NCI-H526 treated with DMSO at 0.1 percent for 48 hours (cell line): ENCODE data around the gene KCNG2.
"Not testable (repeated sequence)": the region's sequence is repeated elsewhere in the genome, so short reads cannot be mapped to it uniquely, and the experiment has no call there.

Experiments used
- DNase-seq: peaks from one replicate; lab custom pipeline; 2025; lab: John Stamatoyannopoulos, UW

The KCNG2 gene

DNA sequence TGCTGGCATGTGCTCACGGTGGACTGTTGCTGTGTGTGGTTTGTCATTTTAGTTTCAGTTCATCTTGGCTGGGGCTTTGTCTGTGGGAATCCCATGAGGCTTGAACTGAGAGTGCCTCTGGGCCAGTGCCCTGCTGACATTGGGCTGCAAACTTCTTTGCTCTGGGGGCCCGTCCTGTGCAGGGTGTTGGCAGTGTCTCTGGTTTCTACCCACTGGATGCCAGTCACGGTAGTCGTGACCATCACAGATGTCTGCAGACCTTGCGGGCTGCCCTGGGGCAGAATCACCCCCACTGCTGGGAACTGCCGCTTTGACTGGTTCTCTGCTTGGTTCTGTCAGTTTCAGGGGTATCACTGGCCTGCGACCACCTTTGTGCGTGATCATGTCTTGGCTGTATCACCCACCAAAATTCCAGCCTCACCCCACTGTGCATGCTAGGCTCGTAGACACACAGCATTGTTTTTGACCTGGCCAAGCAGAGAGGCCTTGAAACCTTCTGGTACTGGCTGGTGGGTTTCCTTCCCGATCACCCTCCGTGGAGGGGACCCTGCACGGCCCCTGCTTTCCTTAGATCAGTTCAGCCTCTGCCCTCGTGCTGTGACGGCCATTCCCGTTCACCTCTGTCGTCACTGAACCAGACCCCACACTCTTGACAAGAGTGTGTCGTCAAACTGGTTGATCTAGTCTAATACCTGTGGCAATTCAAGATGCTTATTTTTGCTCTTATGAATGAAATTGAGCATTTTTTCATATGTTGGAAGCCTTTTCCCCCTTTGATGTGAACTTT lies 57.6 kb downstream of the KCNG2 start:
- DNase-seq, result no peak

GRCh38 chr18:79856119-79857007 lies 58.6 kb downstream of the KCNG2 start:
- no peak for DNase-seq

GRCh38 chr18:79857082-79857671 lies 59.4 kb downstream of the KCNG2 start:
- DNase-seq, result no peak

DNA sequence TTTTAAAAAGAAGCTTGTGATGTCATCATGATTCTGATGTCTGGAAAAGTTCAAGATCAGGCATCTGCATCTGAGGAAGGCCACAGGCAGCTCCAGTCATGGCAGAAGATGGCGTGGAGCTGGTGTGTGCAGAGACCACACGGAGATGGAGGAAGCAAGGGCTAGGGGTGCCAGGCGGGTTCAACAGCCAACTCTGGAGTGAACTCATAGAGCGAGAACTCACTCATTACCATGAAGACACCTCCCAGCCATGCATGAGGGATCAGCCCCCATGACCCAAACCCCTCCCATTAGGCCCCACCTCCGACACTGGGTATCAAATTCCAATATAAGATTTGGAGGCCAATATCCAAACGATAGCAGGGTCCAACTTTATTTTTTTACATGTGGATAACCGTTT lies 61.6 kb downstream of the KCNG2 start:
- no peak for DNase-seq

DNA sequence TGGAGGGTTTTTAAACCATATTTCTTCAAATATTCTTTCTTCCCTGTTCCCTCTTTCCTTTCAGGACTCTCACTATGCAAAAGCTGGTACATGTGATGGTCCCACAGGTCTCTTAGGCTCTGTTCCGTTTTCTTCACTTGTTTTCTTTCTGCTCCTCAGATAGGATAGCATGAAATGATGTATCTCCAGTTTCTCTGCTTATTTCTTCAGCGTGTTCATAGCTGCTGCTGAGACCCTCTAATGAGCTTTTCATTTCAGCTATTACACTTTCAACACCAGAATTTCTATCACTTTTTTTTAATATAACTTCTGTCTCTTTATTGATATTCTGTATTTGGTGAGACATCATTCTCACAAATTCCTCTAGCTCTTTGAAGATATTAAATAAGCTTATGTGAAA lies 63.9 kb downstream of the KCNG2 start:
- no peak for DNase-seq

GRCh38 chr18:79862562-79862961 lies 64.8 kb downstream of the KCNG2 start:
- no peak for DNase-seq

- DNase-seq, result no peak
Measured at GRCh38 chr18:79863161-79864005, 65.6 kb downstream of the KCNG2 start.

- no peak for DNase-seq
Measured at GRCh38 chr18:79864006-79864725, 66.4 kb downstream of the KCNG2 start.

DNA sequence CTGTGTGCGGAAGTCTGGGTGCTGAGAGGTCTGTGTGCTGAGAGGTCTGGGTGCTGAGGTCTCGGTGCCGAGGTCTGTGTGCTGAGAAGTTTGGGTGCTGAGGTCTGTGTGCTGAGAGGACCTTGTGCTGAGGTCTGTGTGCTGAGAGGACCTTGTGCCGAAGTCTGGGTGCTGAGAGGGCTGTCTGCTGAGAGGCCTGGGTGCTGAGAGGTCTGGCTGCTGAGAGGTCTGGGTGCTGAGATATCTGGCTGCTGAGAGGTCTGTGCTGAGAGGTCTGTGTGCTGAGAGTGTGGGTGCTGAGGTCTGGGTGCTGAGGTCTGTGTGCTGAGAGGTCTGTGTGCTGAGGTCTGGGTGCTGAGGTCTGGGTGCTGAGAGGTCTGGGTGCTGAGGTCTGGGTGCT lies 67.2 kb downstream of the KCNG2 start:
- not testable (repeated sequence) for DNase-seq

DNA sequence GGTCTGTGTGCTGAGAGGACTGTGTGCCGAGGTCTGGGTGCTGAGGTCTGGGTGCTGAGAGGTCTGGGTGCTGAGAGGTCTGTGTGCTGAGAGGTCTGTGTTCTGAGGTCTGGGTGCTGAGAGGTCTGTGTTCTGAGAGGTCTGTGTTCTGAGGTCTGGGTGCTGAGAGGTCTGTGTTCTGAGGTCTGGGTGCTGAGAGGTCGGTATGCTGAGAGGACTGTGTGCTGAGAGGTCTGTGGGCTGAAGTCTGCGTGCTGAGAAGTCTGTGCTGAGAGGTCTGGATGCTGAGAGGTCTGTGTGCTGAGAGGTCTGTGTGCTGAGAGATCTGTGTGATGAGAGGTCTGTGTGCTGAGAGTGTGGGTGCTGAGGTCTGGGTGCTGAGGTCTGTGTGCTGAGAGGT lies 68.2 kb downstream of the KCNG2 start:
- DNase-seq, result not testable (repeated sequence)

DNA sequence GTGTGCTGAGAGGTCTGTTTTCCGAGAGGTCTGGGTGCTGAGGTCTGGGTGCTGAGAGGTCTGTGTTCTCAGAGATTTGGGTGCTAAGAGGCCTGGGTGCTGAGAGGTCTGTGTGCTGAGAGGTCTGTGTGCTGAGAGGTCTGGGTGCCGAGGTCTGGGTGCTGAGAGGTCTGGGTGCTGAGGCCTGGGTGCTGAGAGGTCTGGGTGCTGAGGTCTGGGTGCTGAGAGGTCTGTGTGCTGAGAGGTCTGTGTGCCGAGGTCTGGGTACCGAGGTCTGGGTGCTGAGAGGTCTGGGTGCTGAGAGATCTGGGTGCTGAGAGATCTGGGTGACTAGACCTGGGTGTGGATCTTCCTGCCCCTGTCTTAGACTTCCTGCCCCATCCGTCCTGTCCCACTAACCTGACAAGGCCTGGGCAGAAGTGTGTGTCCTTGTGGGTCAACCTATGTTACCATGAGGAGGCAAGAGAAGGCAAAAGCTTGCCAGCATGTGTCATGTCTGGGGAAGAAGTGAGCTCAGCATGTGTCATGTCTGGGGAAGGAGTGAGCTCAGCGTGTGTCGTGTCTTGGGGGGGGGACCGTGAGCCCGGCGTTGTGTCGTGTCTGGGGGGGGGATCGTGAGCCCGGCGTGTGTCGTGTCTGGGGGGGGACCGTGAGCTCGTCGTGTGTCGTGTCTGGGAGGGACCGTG lies 69.3 kb downstream of the KCNG2 start:
- DNase-seq, result no peak

DNA sequence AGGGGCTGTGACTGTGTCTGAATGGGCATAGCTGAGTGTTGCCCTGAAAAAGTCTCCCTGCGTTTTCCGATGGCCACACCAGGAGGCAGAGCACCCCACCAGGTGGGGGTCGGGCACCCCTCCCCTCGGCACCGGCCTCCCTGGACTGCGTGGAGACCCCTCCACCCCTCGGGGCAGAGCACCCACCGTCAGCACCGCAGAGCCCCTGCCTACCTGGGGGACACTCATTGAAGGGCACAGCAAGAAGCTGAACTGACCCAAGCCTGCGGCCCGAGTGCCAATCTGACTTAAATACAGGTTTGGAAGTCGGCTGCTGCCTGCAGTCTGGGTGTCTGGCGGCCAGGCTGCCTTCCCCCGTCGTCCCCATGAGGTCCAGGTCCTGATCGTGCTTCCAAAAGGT lies 69.9 kb downstream of the KCNG2 start:
- no peak for DNase-seq

DNA sequence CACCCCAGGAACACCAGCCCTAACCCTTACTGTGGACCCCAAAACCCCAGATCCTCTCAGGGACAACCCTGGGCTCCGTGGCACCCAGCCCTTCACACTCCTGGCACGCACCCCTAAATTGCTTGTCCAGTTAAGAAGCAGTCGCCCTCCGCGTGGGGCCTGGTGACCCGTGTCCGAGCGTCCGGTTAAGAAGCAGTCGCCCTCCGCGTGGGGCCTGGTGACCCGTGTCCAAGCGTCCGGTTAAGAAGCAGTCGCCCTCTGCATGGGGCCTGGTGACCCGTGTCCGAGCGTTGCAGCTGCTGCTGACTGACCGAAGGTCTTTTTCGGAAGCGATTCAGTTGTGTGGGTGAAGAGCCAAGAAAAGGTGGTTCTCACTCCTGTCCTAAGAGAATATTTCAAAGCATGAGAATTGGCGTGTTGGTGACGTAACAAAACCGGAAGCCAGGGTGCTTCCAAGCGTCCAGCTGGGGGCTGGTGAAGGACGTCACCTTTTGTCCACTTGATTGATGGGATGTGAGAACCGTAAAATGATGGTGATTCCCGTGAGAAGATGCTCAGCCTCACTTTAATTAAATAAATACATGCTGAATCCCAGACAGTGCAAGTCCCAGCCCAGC lies 70.5 kb downstream of the KCNG2 start:
- DNase-seq, result no peak

DNA sequence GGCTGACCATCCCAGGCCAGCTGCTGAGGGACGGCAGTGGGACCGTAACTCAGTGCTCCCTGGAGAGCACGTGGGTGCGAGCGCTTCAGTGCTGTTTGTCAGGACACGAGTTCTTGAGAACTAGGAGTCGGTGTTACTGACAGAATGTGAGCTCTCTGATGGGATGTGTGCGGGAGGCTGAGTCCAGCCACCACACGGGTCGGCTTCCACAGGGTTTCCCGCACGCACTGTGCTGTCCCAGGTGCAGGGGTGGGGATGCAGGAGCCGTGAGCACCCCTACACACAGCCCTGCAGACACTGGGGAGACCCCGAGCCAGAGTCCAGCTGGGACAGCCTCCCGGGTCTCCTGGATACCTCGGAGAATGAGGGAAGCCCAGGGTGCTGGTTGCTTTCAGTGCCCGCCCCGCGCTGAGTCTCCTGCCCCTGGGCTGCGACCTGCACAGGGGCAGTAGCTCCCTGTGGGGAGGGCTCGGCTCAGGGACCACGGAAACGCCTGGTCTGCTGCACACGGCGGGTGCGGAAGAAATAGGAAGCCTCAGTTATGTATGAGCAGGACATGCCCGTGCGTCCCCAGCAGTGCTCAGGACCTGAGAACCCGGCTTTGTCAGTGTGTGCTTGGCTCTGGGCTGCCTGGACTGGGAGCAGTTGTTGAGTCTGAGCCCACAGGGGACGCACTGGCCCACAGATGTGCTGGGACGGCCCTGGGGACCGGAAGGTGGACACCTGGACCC lies 71.2 kb downstream of the KCNG2 start:
- DNase-seq, result no peak

DNA sequence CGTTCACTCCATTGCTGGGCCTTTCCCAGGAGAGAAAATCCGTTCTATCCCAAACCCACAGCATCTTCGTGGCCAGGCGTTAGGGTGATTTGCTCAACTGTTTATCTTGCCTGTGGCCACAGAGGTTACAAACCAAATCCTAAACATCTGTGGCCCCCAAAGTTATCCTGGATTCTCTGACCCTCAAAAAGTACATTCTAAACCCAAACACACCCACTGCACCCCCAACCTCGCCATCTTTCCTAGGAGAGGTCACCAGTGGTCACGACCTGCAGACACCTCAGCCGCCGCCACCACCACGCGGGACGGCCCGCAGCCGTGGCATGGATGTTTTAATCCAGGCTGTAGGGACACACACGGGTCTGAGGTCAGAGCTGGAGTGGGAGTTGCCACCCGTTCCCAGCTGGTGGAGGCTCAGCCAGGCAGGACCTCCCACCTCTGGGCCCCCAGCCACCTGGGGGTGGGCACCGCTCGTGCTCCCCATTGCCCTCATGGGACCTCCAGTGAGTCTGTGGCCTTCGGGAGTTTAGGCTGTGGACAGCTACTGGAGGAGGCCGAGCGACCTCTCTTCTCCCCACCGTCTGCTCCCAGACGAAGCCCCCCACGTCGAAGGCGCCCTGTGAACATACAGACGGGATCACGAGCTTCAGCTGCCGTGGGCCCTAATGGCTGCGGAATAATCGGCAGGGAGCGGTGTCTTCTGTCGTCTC lies 72.0 kb downstream of the KCNG2 start:
- DNase-seq, result no peak

- DNase-seq, result no peak
Measured at GRCh38 chr18:79870301-79871025, 72.7 kb downstream of the KCNG2 start.

DNA sequence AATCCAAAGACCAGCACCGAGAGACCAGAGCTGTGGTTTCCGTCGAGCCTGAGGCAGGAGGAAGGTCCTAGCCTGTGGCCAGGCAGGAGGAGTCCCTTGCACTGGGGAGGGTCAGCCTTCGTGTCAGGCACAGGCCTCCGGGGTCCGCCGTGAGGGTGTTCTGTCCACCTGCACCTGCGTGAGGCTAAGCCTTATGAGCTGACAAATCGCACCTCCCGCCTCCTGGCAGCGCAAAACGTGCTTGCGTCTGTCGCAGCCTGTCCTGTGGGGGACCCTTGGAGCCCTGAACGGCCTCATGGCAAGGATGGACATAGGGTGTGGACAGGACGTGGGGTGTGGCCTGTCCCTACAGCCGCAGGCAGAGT lies 73.3 kb downstream of the KCNG2 start:
- no peak for DNase-seq

GRCh38 chr18:79871481-79872091 lies 73.8 kb downstream of the KCNG2 start:
- DNase-seq, result no peak
